ENCODE data around the gene DMC1.

GRCh38 chr22:38565441-38565840 lies 4.5 kb downstream of the DMC1 start:
- TF ChIP-seq POLR2A (IDR thresholded peaks at IDR 0.05), result no peak
- no peak for TF ChIP-seq CTCF (IDR thresholded peaks at IDR 0.05 in 4 of 5, conservative IDR thresholded peaks at IDR 0.05 in 1 of 5)

Measured in gastrocnemius medialis (tissue), 4 donors.